RWPE2 (cell line): ENCODE measurements around the gene IDH3B.
"Not testable (repeated sequence)": the region's sequence is repeated elsewhere in the genome, so short reads cannot be mapped to it uniquely, and the experiment has no call there.

Source experiments
- ATAC-seq: fragments of 200-7000 bp; cut with Tn5 transposase; 3 replicates; pipeline ENCODE4 v1.9.1; 2021; ENCODE audit warnings: low read depth
- DNase-seq: peaks from one replicate; pipeline ENCODE4 v3.0.0-alpha.2; 2020; ENCODE audit warnings: low spot score
- H3K27ac ChIP-seq: fragments of 450-650 bp; 2 replicates; pipeline ENCODE4 v1.5.1; 2017; ENCODE audit warnings: mild to moderate bottlenecking; ENCODE audit not compliant: poor library complexity, severe bottlenecking
- H3K27me3 ChIP-seq: fragments of 250-450 bp; sonication (Bioruptor Pico); 2 replicates; pipeline ENCODE4 v1.5.1; 2021; ENCODE audit warnings: mild to moderate bottlenecking, moderate library complexity; ENCODE audit not compliant: insufficient read depth, poor library complexity, severe bottlenecking
- H3K36me3 ChIP-seq: fragments of 250-450 bp; sonication (Bioruptor Pico); 2 replicates; pipeline ENCODE4 v1.5.1; 2020; ENCODE audit warnings: low read depth, mild to moderate bottlenecking, moderate library complexity
- H3K4me1 ChIP-seq: fragments of 250-450 bp; sonication (Bioruptor Pico); 2 replicates; pipeline ENCODE4 v1.5.1; 2021; ENCODE audit warnings: mild to moderate bottlenecking, moderate library complexity; ENCODE audit not compliant: insufficient read depth, poor library complexity, severe bottlenecking
- H3K4me3 ChIP-seq: fragments of 250-450 bp; sonication (Bioruptor Pico); 2 replicates; pipeline ENCODE4 v1.5.1; 2021; ENCODE audit warnings: mild to moderate bottlenecking, moderate library complexity; ENCODE audit not compliant: severe bottlenecking
- H3K9me3 ChIP-seq: fragments of 250-450 bp; sonication (Bioruptor Pico); 2 replicates; pipeline ENCODE4 v1.5.1; 2021; ENCODE audit warnings: mild to moderate bottlenecking, moderate library complexity; ENCODE audit not compliant: severe bottlenecking
- CTCF ChIP-seq: fragments of 450-650 bp; IDR thresholded peaks from one replicate; pipeline ENCODE4 v1.5.1; 2017; ENCODE audit warnings: mild to moderate bottlenecking, moderate library complexity; ENCODE audit not compliant: poor library complexity, severe bottlenecking

IDH3B gene

GRCh38 chr20:2688041-2688591, 24.1 kb upstream of the IDH3B start:
- H3K4me3 ChIP-seq, result no peak overlapping the region
- TF ChIP-seq CTCF, result peak; percentile 40

GRCh38 chr20:2687514-2687913, 23.5 kb upstream of the IDH3B start:
- peaks cover 9% of the 10 kb centered on the region for H3K27me3 ChIP-seq
- no peak overlapping the region for H3K4me3 ChIP-seq
- H3K9me3 ChIP-seq, result no peaks in the 10 kb centered on the region
- no peak for DNase-seq
- TF ChIP-seq CTCF, result no peak
- H3K4me1 ChIP-seq, result no peaks in the 10 kb centered on the region
- no peak for ATAC-seq
- no peak overlapping the region for H3K27ac ChIP-seq
- H3K36me3 ChIP-seq, result no peaks in the 10 kb centered on the region

More at GRCh38 chr20:2688041-2688591, 24.1 kb upstream of the IDH3B start:
- H3K4me1 ChIP-seq, result no peaks in the 10 kb centered on the region
- H3K9me3 ChIP-seq, result no peaks in the 10 kb centered on the region
- peaks cover 9% of the 10 kb centered on the region for H3K27me3 ChIP-seq
- no peak overlapping the region for H3K27ac ChIP-seq
- no peaks in the 10 kb centered on the region for H3K36me3 ChIP-seq
- DNase-seq, result no peak
- ATAC-seq, result no peak

- not testable (repeated sequence) for H3K36me3 ChIP-seq, H3K27ac ChIP-seq, DNase-seq, H3K27me3 ChIP-seq, H3K4me3 ChIP-seq, H3K4me1 ChIP-seq, ATAC-seq, H3K9me3 ChIP-seq
Observed at GRCh38 chr20:2684817-2685216, 20.8 kb upstream of the IDH3B start.

- not testable (repeated sequence) for H3K9me3 ChIP-seq, DNase-seq, ATAC-seq, H3K27me3 ChIP-seq, H3K36me3 ChIP-seq, H3K4me1 ChIP-seq, H3K4me3 ChIP-seq, H3K27ac ChIP-seq
Observed at GRCh38 chr20:2682040-2682439, 18.0 kb upstream of the IDH3B start.

- Histone ChIP-seq H3K4me3 (no peak overlapping the region), H3K27me3 (peaks cover 8% of the 10 kb centered on the region), H3K9me3 (no peaks in the 10 kb centered on the region), H3K36me3 (no peaks in the 10 kb centered on the region), H3K4me1 (no peaks in the 10 kb centered on the region), H3K27ac (no peak overlapping the region)
- no peak for TF ChIP-seq CTCF
- ATAC-seq (no peak), DNase-seq (no peak)
Observed at GRCh38 chr20:2680046-2680445, 16.0 kb upstream of the IDH3B start.

GRCh38 chr20:2673453-2673852, 9.4 kb upstream of the IDH3B start:
- DNase-seq, result no peak
- no peaks in the 10 kb centered on the region for H3K9me3 ChIP-seq
- no peaks in the 10 kb centered on the region for H3K4me1 ChIP-seq
- TF ChIP-seq CTCF, result no peak
- no peaks in the 10 kb centered on the region for H3K27me3 ChIP-seq
- H3K4me3 ChIP-seq, result no peak overlapping the region
- ATAC-seq, result no peak
- no peak overlapping the region for H3K27ac ChIP-seq
- H3K36me3 ChIP-seq, result no peaks in the 10 kb centered on the region
